ENCODE data around the gene XXYLT1. TPM values are rescaled to one million over a fixed set of nuclear protein-coding genes. Genes with fewer than 3 reads are reported as not detected.
A peak's percentile ranks its signal among the peaks of the same experiment; 100 is the strongest.

XXYLT1 gene
- total RNA-seq, 1 experiment from 2014 or later = 10.9 TPM

DNA sequence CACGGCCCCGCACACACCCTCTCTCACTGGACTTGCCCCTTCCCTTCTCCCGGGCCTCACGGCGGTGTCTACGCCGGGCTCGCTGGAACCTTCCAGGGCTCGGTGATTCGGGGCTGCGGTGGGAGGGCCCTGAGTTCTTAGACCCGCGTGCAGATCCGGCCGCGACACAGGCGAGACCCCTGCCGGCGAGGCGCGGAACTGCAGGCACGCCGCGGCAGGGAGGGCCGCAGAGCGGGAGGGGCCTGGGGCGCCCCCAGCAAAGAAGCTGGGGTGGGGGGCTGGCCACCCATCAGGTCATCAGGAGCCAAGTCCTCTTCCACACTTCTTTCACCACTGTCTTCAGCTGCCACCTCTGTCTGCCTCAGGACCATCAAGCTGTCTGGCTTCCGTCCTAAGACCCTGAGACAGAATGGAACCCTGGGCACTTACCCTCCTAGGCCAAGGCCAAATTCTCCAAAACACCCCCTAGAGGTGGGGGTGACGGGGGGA, 164.5 kb downstream of the XXYLT1 start:
- no peaks in the 10 kb centered on the region for H4K20me1 ChIP-seq (ENCODE audit: insufficient read depth)
- H3K79me2 ChIP-seq (ENCODE audit: insufficient read depth, low read length) = no peaks in the 10 kb centered on the region
- H3K27me3 ChIP-seq (ENCODE audit: insufficient read depth, low read length) = no peaks in the 10 kb centered on the region
- TF ChIP-seq RAD21 (IDR thresholded peaks at IDR 0.05; ENCODE audit: low read depth) (peak; percentile 96), CBX3 (IDR thresholded peaks at IDR 0.05; ENCODE audit: low read depth) (no peak)
- TF ChIP-seq, protein P1, sequence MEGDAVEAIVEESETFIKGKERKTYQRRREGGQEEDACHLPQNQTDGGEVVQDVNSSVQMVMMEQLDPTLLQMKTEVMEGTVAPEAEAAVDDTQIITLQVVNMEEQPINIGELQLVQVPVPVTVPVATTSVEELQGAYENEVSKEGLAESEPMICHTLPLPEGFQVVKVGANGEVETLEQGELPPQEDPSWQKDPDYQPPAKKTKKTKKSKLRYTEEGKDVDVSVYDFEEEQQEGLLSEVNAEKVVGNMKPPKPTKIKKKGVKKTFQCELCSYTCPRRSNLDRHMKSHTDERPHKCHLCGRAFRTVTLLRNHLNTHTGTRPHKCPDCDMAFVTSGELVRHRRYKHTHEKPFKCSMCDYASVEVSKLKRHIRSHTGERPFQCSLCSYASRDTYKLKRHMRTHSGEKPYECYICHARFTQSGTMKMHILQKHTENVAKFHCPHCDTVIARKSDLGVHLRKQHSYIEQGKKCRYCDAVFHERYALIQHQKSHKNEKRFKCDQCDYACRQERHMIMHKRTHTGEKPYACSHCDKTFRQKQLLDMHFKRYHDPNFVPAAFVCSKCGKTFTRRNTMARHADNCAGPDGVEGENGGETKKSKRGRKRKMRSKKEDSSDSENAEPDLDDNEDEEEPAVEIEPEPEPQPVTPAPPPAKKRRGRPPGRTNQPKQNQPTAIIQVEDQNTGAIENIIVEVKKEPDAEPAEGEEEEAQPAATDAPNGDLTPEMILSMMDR (IDR thresholded peaks at IDR 0.05 in 2 of 3, conservative IDR thresholded peaks at IDR 0.05 in 1 of 3; ENCODE audit: borderline replicate concordance in 1 of 3, insufficient read depth in 1 of 3, low read depth in 2 of 3, low read length in 2 of 3) = peak; percentile 87 to 97 (median 93)
- no peak overlapping the region for H3K27ac ChIP-seq (ENCODE audit: low read depth, low read length)
- BruUV-seq (replicated peaks) = no TSS peak
- no peak overlapping the region for H3K9ac ChIP-seq (ENCODE audit: low read length)
- H3K4me1 ChIP-seq (ENCODE audit: control insufficient read depth in 1 of 2, insufficient read depth in 2 of 2, low read length in 2 of 2) = peaks cover 10 to 38% of the 10 kb centered on the region in 2 experiments
- H3K4me2 ChIP-seq (ENCODE audit: low read length) = peak overlapping the region; percentile 72
- ChIA-PET RAD21 (ENCODE audit: low non-redundant PET in 1 of 2, low total read pairs in 2 of 2, uncharacterized antibody in 2 of 2, unreplicated experiment in 2 of 2) (interaction anchor here in 1 of 2 experiments (1.1 kb wide), 1 partner anchor 424 kb away, joined by 6 read pairs; no protein-coding TSS in a partner anchor), POLR2A (no interaction called here), CTCF (interaction anchor here (0.6 to 1.4 kb wide), 6 partner anchors 9 to 435 kb away, joined by 3 to 21 read pairs (median 6); partner anchors contain the start of genes LSG1 and XXYLT1)
- no peaks in the 10 kb centered on the region for H3K9me3 ChIP-seq (ENCODE audit: control insufficient read depth in 1 of 2, insufficient read depth in 1 of 2, low read depth in 1 of 2, low read length in 2 of 2)
- no peak for DNase-seq (ENCODE audit: low read depth, low spot score)
- H2AFZ ChIP-seq (ENCODE audit: low read depth, low read length, poor library complexity, severe bottlenecking) = no peak overlapping the region
- H3K9me2 ChIP-seq (ENCODE audit: insufficient read depth) = no peaks in the 10 kb centered on the region
- no peaks in the 10 kb centered on the region for H3K36me3 ChIP-seq (ENCODE audit: control insufficient read depth in 1 of 2, insufficient read depth in 2 of 2, low read length in 2 of 2)
- intact Hi-C loops (cut with micrococcal nuclease) = loop anchor here (1.0 to 10.0 kb wide), 4 partner anchors 104 to 435 kb away; no protein-coding TSS in a partner anchor
- peak; percentile 89 for ATAC-seq
- peak overlapping the region in 1 of 2 experiments; percentile 25; a peak in 1 of 4 replicates for H3K4me3 ChIP-seq (replicated peaks in 1 of 2; ENCODE audit: low read depth in 1 of 2, low read length in 2 of 2)

DNA sequence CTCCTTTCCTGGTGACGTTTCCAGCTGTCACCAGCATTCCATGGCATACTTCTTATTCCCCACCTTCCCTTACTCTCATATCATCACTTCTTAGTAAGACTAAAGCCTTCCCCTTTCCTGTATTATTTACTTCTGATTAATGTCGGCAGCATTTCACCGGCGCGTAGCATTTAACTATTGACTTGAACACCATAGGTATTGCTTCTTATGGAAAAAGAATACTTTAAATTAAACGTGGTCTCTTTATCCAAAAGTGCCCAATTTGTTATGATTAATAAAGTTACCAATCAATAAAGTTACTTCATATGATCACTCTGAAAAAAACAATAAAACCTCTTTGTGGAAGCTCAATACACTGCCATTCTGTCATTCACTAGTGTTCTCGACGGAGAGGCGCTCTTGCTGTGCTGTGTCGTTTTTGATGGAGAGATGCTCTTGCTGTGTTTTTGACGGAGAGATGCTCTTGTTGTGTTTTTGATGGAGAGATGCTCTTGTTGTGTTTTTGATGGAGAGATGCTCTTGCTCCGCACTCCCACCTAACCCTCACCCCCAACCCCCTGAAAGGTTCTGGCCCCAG, 165.0 kb downstream of the XXYLT1 start:
- RAD21 ChIA-PET (ENCODE audit: low non-redundant PET in 1 of 2, low total read pairs in 2 of 2, uncharacterized antibody in 2 of 2, unreplicated experiment in 2 of 2) = interaction anchor here in 1 of 2 experiments (1.1 kb wide), 1 partner anchor 423 kb away, joined by 6 read pairs; no protein-coding TSS in a partner anchor
- Histone ChIP-seq H3K4me1 (ENCODE audit: control insufficient read depth in 1 of 2, insufficient read depth in 2 of 2, low read length in 2 of 2) (peaks cover 10 to 39% of the 10 kb centered on the region in 2 experiments), H3K79me2 (ENCODE audit: insufficient read depth, low read length) (no peaks in the 10 kb centered on the region), H3K27me3 (ENCODE audit: insufficient read depth, low read length) (no peaks in the 10 kb centered on the region), H3K9ac (ENCODE audit: low read length) (no peak overlapping the region), H3K4me2 (ENCODE audit: low read length) (peak overlapping the region; percentile 72), H3K36me3 (ENCODE audit: control insufficient read depth in 1 of 2, insufficient read depth in 2 of 2, low read length in 2 of 2) (no peaks in the 10 kb centered on the region), H3K4me3 (replicated peaks in 1 of 2; ENCODE audit: low read depth in 1 of 2, low read length in 2 of 2) (peak overlapping the region in 1 of 2 experiments; percentile 25; a peak in 1 of 4 replicates), H3K9me2 (ENCODE audit: insufficient read depth) (no peaks in the 10 kb centered on the region), H3K9me3 (ENCODE audit: control insufficient read depth in 1 of 2, insufficient read depth in 1 of 2, low read depth in 1 of 2, low read length in 2 of 2) (no peaks in the 10 kb centered on the region), H3K27ac (ENCODE audit: low read depth, low read length) (no peak overlapping the region), H4K20me1 (ENCODE audit: insufficient read depth) (no peaks in the 10 kb centered on the region), H2AFZ (ENCODE audit: low read depth, low read length, poor library complexity, severe bottlenecking) (no peak overlapping the region)
- BruUV-seq (replicated peaks) = no TSS peak
- POLR2A ChIA-PET = no interaction called here
- ATAC-seq = no peak
- DNase-seq (ENCODE audit: low read depth, low spot score) = no peak
- CTCF ChIA-PET = interaction anchor here (1.4 kb wide), 3 partner anchors 14 to 423 kb away, joined by 4 to 21 read pairs (median 8); no protein-coding TSS in a partner anchor
- intact Hi-C loops (cut with micrococcal nuclease) = loop anchor here (1.0 to 10.0 kb wide), 4 partner anchors 104 to 435 kb away; no protein-coding TSS in a partner anchor
- TF ChIP-seq, protein P2, sequence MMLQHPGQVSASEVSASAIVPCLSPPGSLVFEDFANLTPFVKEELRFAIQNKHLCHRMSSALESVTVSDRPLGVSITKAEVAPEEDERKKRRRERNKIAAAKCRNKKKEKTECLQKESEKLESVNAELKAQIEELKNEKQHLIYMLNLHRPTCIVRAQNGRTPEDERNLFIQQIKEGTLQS (IDR thresholded peaks at IDR 0.05) = no peak
- TF ChIP-seq FOSL1 (IDR thresholded peaks at IDR 0.05; ENCODE audit: low read depth) (no peak), TCF7L2 (IDR thresholded peaks at IDR 0.05; ENCODE audit: borderline replicate concordance, extremely low read depth, insufficient read depth, insufficient read length) (no peak), EZH2 (IDR thresholded peaks at IDR 0.05) (no peak), EZH2phosphoT487 (IDR thresholded peaks at IDR 0.05; ENCODE audit: borderline replicate concordance) (no peak), EGR1 (IDR thresholded peaks at IDR 0.05; ENCODE audit: low read depth) (no peak), YY1 (IDR thresholded peaks at IDR 0.05; ENCODE audit: extremely low read depth, insufficient replicate concordance, low read depth, low read length) (no peak), POLR2A (IDR thresholded peaks at IDR 0.05; ENCODE audit: borderline replicate concordance, extremely low read depth, insufficient read depth, insufficient read length) (no peak), CBX3 (IDR thresholded peaks at IDR 0.05; ENCODE audit: low read depth) (no peak), SIN3A (IDR thresholded peaks at IDR 0.05; ENCODE audit: low read depth) (no peak), ELF1 (IDR thresholded peaks at IDR 0.05; ENCODE audit: borderline replicate concordance, low read depth) (no peak), JUND (IDR thresholded peaks at IDR 0.05) (no peak)
- TF ChIP-seq, protein P1 (IDR thresholded peaks at IDR 0.05 in 2 of 3, conservative IDR thresholded peaks at IDR 0.05 in 1 of 3; ENCODE audit: borderline replicate concordance in 1 of 3, insufficient read depth in 1 of 3, low read depth in 2 of 3, low read length in 2 of 3) = no peak

Data from HCT116 (cell line).